Muscle of leg (tissue), 11 donors: Measurements from ENCODE around the gene FIG4. TPM values are rescaled to one million over a fixed set of nuclear protein-coding genes. Genes with fewer than 3 reads are reported as not detected.

Source experiments
- DNase-seq: peaks from one replicate; pipeline ENCODE4 v3.0.0; 2013
- H3K27ac ChIP-seq: one replicate; pipeline ENCODE4 v1.5.1; 2013; ENCODE audit warnings: mild to moderate bottlenecking, low read length, control low read depth
- H3K27me3 ChIP-seq: one replicate; pipeline ENCODE4 v1.6.1; 2013; ENCODE audit warnings: low read length; ENCODE audit not compliant: control insufficient read depth, insufficient read depth
- H3K36me3 ChIP-seq: one replicate; pipeline ENCODE4 v1.6.1; 2013; ENCODE audit warnings: low read length; ENCODE audit not compliant: control insufficient read depth, insufficient read depth
- H3K4me1 ChIP-seq: one replicate; pipeline ENCODE4 v1.6.1; 2013; ENCODE audit warnings: low read length; ENCODE audit not compliant: control insufficient read depth, insufficient read depth
- H3K4me3 ChIP-seq: one replicate; pipeline ENCODE4 v1.5.1; 2013; ENCODE audit warnings: low read length, control low read depth
- H3K9me3 ChIP-seq: replicated peaks from 2 replicates; pipeline ENCODE4 v1.6.1; 2013; ENCODE audit warnings: low read depth, low read length; ENCODE audit not compliant: control insufficient read depth
- WGBS: methylation state at CpG from one replicate; pipeline ENCODE4 v1.1.5; 2013; ENCODE audit warnings: missing lambda C conversion rate; ENCODE audit not compliant: insufficient coverage; 5-methylcytosine and 5-hydroxymethylcytosine counted together
- polyA plus RNA-seq, 8 donors: library from polyadenylated mRNA; unstranded; fragments of 120-200 nt; gene quantifications; one replicate each; pipeline versions ENCODE4 v1.2.1 to v1.2.3, GENCODE V29; 2013; ENCODE audit warnings: inconsistent platforms in 1 of 8, low replicate concordance in 1 of 8; ENCODE audit not compliant: insufficient read length in 8 of 8, insufficient read depth in 1 of 8
- total RNA-seq: library from RNA; stranded (reverse); fragments of 120-200 nt; gene quantifications from one replicate; pipeline ENCODE4 v1.2.4, GENCODE V29; 2013

Gene FIG4
- total and polyA plus RNA-seq, 9 donors = 7.1 to 12.1 (median 10.1) TPM

- peaks cover 4% of the 10 kb centered on the region for H3K36me3 ChIP-seq
- H3K9me3 ChIP-seq = no peaks in the 10 kb centered on the region
- peaks cover 5% of the 10 kb centered on the region for H3K4me1 ChIP-seq
- no peaks in the 10 kb centered on the region for H3K27me3 ChIP-seq
- no CpG with 5 or more reads among the region's 1 CpG for WGBS
- H3K4me3 ChIP-seq = no peak overlapping the region
- H3K27ac ChIP-seq = peak overlapping the region; percentile 32
- peak; percentile 63 for DNase-seq
Measured at GRCh38 chr6:109790131-109790530, 99.0 kb downstream of the FIG4 start.

DNA sequence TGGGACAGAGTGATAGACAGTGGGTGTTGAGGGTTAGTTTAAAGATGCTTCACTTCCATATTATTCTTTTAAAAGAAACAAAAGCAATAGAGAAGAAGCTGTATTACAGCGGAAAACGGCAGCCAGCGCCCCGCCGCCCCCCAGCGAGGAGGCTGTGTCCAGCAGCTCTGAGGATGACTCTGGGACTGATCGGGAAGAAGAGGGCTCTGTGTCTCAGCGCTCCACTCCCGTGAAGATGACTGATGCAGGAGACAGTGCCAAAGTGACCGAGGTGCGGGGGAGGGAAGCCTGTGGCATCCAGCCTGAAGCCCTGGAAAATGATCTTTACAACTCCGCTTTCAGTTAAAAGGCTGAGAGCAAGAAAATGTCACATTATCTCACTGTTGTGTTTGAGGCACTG lies 100.2 kb downstream of the FIG4 start:
- 66% methylated on average over 11 of the region's 12 CpGs for WGBS
- peak; percentile 32 for DNase-seq
- H3K36me3 ChIP-seq = peaks cover 4% of the 10 kb centered on the region

GRCh38 chr6:109793021-109793420 lies 101.9 kb downstream of the FIG4 start:
- Histone ChIP-seq H3K36me3 (no peaks in the 10 kb centered on the region), H3K27me3 (no peaks in the 10 kb centered on the region), H3K4me3 (no peak overlapping the region), H3K9me3 (no peaks in the 10 kb centered on the region), H3K4me1 (peaks cover 5% of the 10 kb centered on the region), H3K27ac (no peak overlapping the region)
- WGBS = no CpG with 5 or more reads among the region's 1 CpG
- no peak for DNase-seq

More for the DNA sequence above, 100.2 kb downstream of the FIG4 start:
- no peak overlapping the region for H3K27ac ChIP-seq
- no peaks in the 10 kb centered on the region for H3K9me3 ChIP-seq
- no peak overlapping the region for H3K4me3 ChIP-seq
- H3K4me1 ChIP-seq = peaks cover 5% of the 10 kb centered on the region
- H3K27me3 ChIP-seq = no peaks in the 10 kb centered on the region

DNA sequence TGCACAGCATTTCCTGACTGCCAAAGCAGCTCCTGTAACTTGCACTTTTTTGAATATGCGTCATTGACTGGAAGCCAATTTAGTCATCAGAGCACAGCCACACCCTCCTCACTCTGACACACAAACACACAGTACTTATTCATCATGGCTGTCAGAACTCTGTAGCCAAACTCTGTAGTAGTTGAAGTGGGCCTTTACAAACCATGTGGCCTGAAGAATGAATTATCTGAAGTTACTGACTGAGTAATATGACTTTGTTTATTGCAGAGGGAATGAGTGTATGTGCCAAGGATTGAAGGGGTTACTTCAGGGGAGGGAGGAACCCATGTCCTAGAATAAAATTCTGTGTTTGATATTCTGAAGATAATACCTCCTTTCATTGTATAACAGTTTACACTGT lies 102.7 kb downstream of the FIG4 start:
- Histone ChIP-seq H3K4me1 (peaks cover 5% of the 10 kb centered on the region), H3K9me3 (no peaks in the 10 kb centered on the region), H3K36me3 (no peaks in the 10 kb centered on the region), H3K4me3 (no peak overlapping the region), H3K27me3 (no peaks in the 10 kb centered on the region), H3K27ac (peak overlapping the region; percentile 1)
- WGBS = no CpG with 5 or more reads among the region's 1 CpG
- peak; percentile 86 for DNase-seq

- Histone ChIP-seq H3K27ac (peak overlapping the region; percentile 1), H3K9me3 (no peaks in the 10 kb centered on the region), H3K27me3 (no peaks in the 10 kb centered on the region), H3K4me3 (no peak overlapping the region), H3K36me3 (no peaks in the 10 kb centered on the region), H3K4me1 (peaks cover 5% of the 10 kb centered on the region)
- WGBS = 70% methylated on average over 2 of the region's 6 CpGs
- DNase-seq = peak; percentile 32
Measured at GRCh38 chr6:109794201-109794923, 103.3 kb downstream of the FIG4 start.

DNA sequence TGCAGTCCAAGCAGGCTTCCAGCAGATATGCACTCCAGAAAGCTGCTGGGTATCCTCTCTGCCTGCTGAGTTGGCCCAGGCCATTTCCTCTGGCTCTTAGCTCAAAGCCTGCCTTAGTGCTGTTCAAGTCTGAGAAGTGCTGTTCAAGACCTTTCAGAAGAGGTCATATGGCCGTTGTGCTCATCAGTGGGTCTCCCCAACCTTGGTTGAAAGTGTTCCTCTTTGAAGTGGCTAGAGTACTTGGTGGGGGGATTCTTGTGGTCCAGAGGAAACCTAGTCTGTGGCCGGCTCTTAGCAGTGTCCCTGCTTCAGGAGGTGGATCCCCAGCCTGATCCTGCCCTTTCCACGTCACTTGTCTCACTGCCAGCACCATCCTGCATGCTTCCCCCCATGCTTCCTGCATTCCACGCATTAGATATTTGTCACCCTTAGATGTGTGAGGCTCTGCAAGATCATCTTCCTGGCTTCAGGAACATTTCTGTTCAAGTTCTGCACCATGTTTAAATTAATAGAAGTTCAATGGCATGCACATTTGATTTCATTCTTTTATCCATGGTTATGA lies 105.0 kb downstream of the FIG4 start:
- Histone ChIP-seq H3K4me1 (peaks cover 3% of the 10 kb centered on the region), H3K27me3 (no peaks in the 10 kb centered on the region), H3K9me3 (no peaks in the 10 kb centered on the region), H3K4me3 (no peak overlapping the region), H3K36me3 (no peaks in the 10 kb centered on the region), H3K27ac (no peak overlapping the region)
- 75% methylated on average over 2 of the region's 4 CpGs for WGBS
- DNase-seq = no peak

DNA sequence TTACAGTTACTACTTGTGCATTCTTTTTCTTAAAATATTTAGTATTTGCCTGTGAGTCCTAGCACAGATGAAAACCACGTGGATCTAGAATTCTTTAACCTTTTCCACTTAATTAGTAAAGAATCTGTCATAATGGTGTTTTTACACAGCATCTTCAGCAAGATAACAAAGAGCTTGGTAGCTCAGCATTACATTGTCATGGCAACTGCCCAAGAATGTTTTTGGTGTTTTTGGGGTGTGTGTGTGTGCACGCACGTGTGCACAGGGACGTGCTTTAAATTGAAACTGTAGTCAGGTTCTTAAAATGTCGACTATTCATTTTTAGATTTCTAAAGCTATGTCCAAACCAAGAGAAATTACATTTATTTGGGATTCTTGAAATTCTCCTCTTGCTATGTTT lies 108.0 kb downstream of the FIG4 start:
- WGBS = no CpG with 5 or more reads among the region's 5 CpGs
- Histone ChIP-seq H3K36me3 (no peaks in the 10 kb centered on the region), H3K27ac (no peak overlapping the region), H3K4me1 (peaks cover 3% of the 10 kb centered on the region), H3K4me3 (no peak overlapping the region), H3K9me3 (no peaks in the 10 kb centered on the region), H3K27me3 (no peaks in the 10 kb centered on the region)
- DNase-seq = no peak

- no peak for DNase-seq
Measured at GRCh38 chr6:109799664-109800063, 108.6 kb downstream of the FIG4 start.

DNA sequence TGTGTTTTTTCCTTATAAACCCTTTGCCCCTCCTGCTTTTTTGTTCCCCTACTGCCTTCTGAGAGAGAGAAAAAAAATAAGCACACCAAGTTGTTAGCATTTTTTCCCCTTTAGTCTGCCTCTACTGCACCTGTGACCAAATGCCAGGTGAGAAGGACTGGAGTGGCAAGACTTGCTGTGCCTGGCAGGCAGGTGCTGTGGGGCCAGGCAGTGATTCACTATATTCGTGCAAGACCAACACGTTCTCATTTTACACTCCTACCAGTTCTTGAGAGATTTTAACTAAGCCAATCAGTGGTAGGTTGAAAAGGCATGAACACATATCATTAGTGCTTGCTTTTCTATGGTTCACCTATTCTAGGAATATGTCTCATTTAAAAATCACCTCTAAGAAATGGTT lies 109.7 kb downstream of the FIG4 start:
- H3K4me3 ChIP-seq = no peak overlapping the region
- WGBS = no CpG with 5 or more reads among the region's 2 CpGs
- no peaks in the 10 kb centered on the region for H3K4me1 ChIP-seq
- no peak for DNase-seq
- no peak overlapping the region for H3K27ac ChIP-seq
- no peaks in the 10 kb centered on the region for H3K9me3 ChIP-seq
- H3K36me3 ChIP-seq = no peaks in the 10 kb centered on the region
- no peaks in the 10 kb centered on the region for H3K27me3 ChIP-seq

More at GRCh38 chr6:109799664-109800063, 108.6 kb downstream of the FIG4 start:
- H3K27me3 ChIP-seq = no peaks in the 10 kb centered on the region
- no peaks in the 10 kb centered on the region for H3K36me3 ChIP-seq
- no peaks in the 10 kb centered on the region for H3K4me1 ChIP-seq
- H3K27ac ChIP-seq = no peak overlapping the region
- WGBS = 74% methylated on average over 2 of the region's 3 CpGs
- H3K4me3 ChIP-seq = no peak overlapping the region
- H3K9me3 ChIP-seq = no peaks in the 10 kb centered on the region

DNA sequence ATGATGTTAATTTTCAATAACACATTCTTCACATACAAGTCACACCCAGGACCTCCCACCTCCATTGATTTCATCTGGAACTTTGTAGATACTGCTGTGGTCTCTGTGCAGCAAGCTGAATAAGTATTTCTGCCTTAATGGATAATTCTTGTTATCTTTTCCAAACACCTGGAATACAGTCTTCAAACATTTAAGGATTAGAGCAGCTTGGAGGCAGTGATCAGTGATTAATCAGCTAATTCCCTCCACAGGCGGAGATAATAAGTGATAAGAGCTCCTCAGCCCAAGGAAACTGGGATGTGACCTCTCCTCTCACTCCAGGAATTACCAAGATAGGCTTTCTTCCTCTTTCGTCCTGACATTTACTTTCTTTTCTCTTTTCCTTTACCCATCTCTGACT lies 110.7 kb downstream of the FIG4 start:
- no peaks in the 10 kb centered on the region for H3K4me1 ChIP-seq
- no peak for DNase-seq
- no peaks in the 10 kb centered on the region for H3K36me3 ChIP-seq
- no peak overlapping the region for H3K27ac ChIP-seq
- H3K4me3 ChIP-seq = no peak overlapping the region
- H3K9me3 ChIP-seq = no peaks in the 10 kb centered on the region
- WGBS = 80% methylated on average over 2 of the region's 2 CpGs
- H3K27me3 ChIP-seq = no peaks in the 10 kb centered on the region
